GM23338 (cell line): ENCODE data around the gene ATL3.

ENCODE experiments used
- CREB1 ChIP-seq: fragments of 250-450 bp; sonication (Bioruptor Pico); IDR thresholded peaks from 2 replicates; pipeline ENCODE4 v1.5.0; 2020; ENCODE audit warnings: low read depth, mild to moderate bottlenecking, moderate library complexity
- CTCF ChIP-seq, 2 experiments: fragments of 200-600 bp in 1 of 2; sonication (generic) in 1 of 2; conservative IDR thresholded peaks; 2 replicates each; pipeline versions ENCODE4 v1.5.1 to v1.6.1; 2016 to 2017; ENCODE audit warnings: antibody characterized with exemption in 2 of 2, low read depth in 2 of 2, mild to moderate bottlenecking in 2 of 2, moderate library complexity in 1 of 2
- ETS1 ChIP-seq: IDR thresholded peaks from 2 replicates; pipeline ENCODE4 v1.6.1; 2016; ENCODE audit warnings: antibody characterized with exemption
- EZH2 ChIP-seq: fragments of 200-600 bp; sonication (generic); IDR thresholded peaks from one replicate; pipeline ENCODE4 v1.8.0; 2017; ENCODE audit warnings: antibody characterized with exemption, mild to moderate bottlenecking, low read depth; ENCODE audit not compliant: unreplicated experiment
- EZH2phosphoT487 ChIP-seq: fragments of 200-600 bp; sonication (generic); IDR thresholded peaks from one replicate; pipeline ENCODE4 v1.8.1; 2018; ENCODE audit warnings: antibody characterized with exemption; ENCODE audit not compliant: unreplicated experiment
- JUNB ChIP-seq: IDR thresholded peaks from one replicate; pipeline ENCODE4 v1.6.1; 2016; ENCODE audit warnings: antibody characterized with exemption; ENCODE audit not compliant: unreplicated experiment
- NANOG ChIP-seq: IDR thresholded peaks from 2 replicates; pipeline ENCODE4 v1.6.1; 2016; ENCODE audit warnings: antibody characterized with exemption, borderline replicate concordance
- POLR2AphosphoS5 ChIP-seq: IDR thresholded peaks from 2 replicates; pipeline ENCODE4 v1.6.1; 2016; ENCODE audit warnings: antibody characterized with exemption, low read depth
- REST ChIP-seq: IDR thresholded peaks from one replicate; pipeline ENCODE4 v1.6.1; 2018; ENCODE audit warnings: antibody characterized with exemption; ENCODE audit not compliant: unreplicated experiment
- STAT1 ChIP-seq: IDR thresholded peaks from one replicate; pipeline ENCODE4 v1.6.1; 2016; ENCODE audit warnings: antibody characterized with exemption; ENCODE audit not compliant: unreplicated experiment
- ZNF114 ChIP-seq: fragments of 250-450 bp; sonication (Bioruptor Pico); IDR thresholded peaks from 2 replicates; pipeline ENCODE4 v1.5.0; 2020; ENCODE audit warnings: mild to moderate bottlenecking, moderate library complexity
- ZNF462 ChIP-seq: fragments of 250-450 bp; sonication (Bioruptor Pico); IDR thresholded peaks from 2 replicates; pipeline ENCODE4 v1.5.0; 2020; ENCODE audit warnings: mild to moderate bottlenecking, moderate library complexity

GRCh38 chr11:63619967-63620366 lies 51.2 kb downstream of the ATL3 start:
- TF ChIP-seq CTCF (conservative IDR thresholded peaks at IDR 0.05; ENCODE audit: low read depth in 2 of 2) (no peak), JUNB (no peak), EZH2phosphoT487 (no peak), ETS1 (no peak), STAT1 (no peak), CREB1 (no peak), POLR2AphosphoS5 (no peak), ZNF114 (CRISPR knock-in tag) (no peak), REST (no peak), EZH2 (no peak), NANOG (no peak), ZNF462 (CRISPR knock-in tag) (no peak)
